SKM-1 (cell line): ENCODE results near the gene SS18L1.

Experiments used
- DNase-seq: peaks from one replicate; lab custom pipeline; 2025; ENCODE audit not compliant: unreplicated experiment; lab: John Stamatoyannopoulos, UW

The SS18L1 gene

GRCh38 chr20:62151835-62152364 is 8.3 kb downstream of the SS18L1 start:
- DNase-seq = no peak

GRCh38 chr20:62155428-62156253 is 12.1 kb downstream of the SS18L1 start:
- no peak for DNase-seq

- DNase-seq = no peak
Measured at GRCh38 chr20:62156254-62156556, 12.6 kb downstream of the SS18L1 start.

DNA sequence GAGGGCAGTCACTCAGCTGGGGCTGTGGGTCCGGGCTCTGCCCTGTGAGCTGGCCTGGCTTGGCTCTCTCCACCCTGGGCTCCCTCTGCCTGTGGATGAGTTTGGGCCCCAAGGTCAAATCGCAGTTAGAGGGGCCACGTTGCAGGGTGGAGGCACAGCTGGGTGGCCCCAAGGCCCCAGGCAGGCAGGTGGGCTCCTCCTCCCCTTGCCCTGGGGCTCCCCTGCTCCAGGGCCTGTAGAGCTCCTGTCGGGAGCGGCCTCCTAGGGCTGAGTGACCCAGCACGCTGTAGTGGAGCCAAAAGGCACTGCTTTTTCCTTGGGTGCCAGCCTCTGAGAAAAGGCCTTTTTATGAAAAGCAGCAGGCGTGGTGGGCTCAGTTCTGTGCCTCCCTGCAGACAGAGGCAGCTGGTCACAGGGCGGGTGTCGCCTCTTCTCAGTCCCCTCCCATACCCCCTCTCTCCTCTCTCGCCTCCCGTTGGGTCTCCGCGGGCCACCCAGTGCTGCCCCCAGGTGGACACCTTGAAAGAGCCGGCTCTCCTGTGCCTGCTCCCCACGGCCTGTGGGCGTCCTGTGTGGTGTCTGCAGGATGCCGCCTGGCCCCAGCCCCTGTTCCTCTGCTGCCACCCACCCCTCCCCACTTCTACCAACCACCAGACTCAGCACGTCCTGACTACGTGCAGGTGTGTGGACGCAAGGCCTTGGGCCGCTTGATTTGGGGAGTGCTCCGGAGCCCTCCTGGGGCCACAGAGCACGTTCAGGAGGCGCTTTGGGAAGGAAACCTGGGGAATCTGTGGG is 13.2 kb downstream of the SS18L1 start:
- DNase-seq = no peak

DNA sequence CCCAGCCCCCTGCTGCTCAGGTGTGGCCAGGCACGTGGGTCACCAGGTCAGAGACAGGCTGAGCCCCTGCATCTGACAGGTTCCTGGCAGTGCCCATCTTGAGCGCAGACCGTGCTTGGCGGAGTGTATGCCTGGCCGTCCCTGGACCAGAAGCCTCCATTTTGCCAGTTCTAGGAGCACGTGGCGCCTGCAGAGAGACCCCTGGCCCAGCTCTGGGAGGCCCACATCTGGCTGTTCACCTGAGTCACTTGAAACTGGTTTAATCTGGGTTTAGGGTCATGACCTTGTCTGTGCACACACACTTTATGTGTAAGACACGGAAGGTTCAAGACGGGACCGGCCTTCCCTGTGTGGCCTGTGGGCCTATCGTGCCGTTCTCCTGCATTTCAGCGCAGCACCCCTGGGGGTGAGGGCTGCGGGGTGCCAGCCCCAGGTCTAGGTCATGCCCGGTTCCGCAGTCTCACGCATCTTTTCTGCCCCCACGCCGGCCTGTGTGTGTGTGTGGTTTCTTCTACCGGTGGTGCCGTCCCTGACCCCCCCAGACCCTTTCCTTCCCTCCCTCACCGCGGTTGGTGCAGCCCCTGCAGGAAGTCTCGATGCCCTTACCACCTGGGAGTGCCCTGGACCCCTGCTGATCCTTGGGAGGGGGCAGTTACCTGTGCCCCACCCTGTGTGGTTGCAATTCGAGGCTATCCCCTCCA is 14.0 kb downstream of the SS18L1 start:
- DNase-seq = no peak

GRCh38 chr20:62158088-62158400 is 14.5 kb downstream of the SS18L1 start:
- no peak for DNase-seq

- no peak for DNase-seq
Measured at GRCh38 chr20:62158541-62158940, 15.0 kb downstream of the SS18L1 start.

- DNase-seq = no peak
Measured at GRCh38 chr20:62159052-62159451, 15.5 kb downstream of the SS18L1 start.

DNA sequence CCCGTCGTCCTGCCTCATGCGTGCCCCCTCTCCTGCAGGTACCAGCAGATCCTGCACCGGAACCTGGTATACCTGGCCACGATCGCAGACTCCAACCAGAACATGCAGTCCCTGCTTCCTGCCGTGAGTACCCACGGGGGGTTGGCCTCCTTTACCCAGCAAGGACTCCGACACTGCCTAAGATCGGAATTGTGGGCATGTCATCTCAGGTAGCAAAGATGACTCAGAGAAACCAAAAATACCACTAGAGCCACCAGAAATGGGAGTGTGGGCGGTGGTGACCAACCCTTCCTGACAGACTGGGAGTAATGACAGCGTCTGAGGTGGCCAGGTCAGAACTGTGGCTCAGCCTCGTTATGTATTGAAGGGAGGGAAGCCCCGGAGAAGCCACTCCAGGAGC is 16.3 kb downstream of the SS18L1 start:
- no peak for DNase-seq

- DNase-seq = no peak
Measured at GRCh38 chr20:62160253-62160652, 16.7 kb downstream of the SS18L1 start.

DNA sequence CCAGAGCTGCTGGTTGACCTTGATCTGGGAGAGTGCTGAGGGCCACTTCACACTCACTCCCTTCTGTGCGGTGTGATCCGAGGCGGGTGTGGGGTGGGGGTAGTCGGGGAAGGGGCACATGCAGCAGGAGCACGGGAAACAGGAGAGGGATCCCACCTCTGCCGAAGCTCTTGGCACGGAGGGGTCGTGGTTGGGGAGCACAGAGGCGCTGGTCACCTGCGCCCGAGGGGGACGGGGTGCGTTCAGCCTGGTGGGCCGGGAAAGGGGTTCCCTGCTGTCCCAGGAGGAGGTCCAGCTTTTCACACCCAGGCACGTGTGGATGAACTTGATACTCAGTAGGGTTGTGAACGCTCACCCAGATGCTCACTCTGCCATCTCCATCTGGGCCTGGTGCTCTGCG is 17.3 kb downstream of the SS18L1 start:
- DNase-seq = no peak

DNA sequence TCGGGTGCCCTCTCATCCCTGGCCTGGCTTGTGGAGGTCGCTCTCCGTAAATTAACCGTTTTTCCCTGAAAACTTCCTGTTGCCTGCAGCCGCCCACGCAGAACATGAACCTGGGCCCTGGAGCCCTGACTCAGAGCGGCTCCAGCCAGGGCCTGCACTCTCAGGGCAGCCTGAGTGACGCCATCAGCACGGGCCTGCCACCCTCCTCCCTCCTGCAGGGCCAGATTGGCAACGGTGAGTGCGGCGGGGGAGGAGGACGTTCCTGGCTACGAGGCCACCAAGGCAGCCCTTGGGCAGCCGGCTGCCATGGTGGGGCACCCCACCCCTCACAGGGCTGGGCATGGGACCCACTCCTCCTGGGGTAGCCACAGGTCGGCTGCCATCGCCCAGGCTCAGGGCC is 17.8 kb downstream of the SS18L1 start:
- no peak for DNase-seq

DNA sequence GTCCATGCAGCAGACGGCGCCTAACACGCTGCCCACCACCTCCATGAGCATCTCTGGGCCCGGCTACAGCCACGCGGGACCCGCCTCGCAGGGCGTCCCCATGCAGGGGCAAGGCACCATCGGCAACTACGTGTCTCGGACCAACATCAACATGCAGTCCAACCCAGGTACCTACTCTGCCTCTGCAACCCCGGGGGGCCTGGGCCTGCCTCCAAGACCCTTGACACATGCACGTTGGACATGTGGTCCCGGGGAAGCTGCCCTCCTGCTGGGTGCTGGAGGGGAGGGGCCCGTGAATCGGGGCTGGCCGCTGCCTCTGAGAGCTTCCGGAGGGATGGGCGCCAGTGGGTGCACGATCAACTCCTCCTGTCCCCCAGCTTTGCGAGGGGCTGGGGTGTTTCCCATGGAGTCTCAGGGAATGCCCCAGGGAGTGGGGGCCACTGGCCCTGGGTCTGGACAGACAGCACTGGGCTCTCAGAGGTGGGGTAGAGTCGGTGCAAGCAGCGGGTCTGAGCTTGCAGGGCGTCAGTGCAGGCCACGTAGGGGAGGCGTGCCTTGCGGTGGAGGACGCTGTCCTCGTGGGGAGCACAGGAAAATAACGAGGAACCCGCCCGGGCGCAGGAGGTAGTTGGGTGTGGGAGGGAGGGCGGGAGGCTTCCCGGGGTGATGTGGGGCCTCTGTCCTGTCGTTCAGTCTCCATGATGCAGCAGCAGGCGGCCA is 19.4 kb downstream of the SS18L1 start:
- no peak for DNase-seq

DNA sequence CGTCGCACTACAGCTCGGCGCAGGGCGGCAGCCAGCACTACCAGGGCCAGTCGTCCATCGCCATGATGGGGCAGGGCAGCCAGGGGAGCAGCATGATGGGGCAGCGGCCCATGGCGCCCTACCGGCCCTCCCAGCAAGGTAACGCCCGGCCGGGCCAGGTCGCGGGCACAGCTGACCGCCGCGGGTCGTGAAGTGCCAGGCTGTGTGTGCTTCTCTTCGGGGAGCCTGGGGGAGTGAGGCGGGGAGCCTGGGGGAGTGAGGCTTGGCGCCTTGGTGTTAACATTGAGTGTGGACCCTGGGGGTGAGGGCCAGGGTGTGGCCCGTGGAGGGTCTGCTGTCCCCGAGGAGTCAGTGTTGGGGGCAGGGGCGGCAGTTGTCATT is 19.9 kb downstream of the SS18L1 start:
- no peak for DNase-seq

DNA sequence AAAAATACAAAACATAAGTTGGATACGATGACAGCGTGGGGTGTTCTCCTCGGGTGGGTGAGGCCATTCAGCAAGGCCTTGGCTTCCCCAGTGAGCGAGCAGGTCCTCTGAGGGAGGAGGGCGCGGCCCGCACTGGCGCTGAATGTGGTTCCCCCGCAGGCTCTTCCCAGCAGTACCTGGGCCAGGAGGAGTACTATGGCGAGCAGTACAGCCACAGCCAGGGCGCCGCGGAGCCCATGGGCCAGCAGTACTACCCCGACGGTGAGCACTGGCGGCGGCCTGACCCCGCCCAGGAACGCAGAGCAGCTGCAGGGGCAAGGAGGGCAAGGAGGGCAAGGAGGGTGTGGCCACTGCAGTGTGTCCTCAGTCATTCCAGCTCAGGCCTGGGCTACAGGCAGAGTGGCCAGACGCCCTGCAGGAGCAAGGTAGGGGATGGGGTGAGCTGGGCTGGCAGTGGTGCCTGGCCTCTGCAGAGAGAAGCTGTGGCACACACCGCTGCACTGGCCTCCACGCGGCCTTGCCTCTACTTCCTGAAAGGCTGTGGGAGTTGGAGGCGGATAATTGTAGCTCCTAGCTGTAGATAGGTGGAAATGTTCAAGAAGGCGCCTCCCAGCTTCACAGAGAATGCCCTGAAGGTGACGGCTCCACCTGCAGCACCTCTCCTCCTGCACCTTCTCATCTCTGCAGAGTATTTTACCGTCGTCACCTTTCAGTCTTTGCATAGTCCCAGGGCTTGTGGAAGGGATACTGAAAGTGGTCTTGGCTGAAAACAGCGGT is 20.6 kb downstream of the SS18L1 start:
- no peak for DNase-seq

DNA sequence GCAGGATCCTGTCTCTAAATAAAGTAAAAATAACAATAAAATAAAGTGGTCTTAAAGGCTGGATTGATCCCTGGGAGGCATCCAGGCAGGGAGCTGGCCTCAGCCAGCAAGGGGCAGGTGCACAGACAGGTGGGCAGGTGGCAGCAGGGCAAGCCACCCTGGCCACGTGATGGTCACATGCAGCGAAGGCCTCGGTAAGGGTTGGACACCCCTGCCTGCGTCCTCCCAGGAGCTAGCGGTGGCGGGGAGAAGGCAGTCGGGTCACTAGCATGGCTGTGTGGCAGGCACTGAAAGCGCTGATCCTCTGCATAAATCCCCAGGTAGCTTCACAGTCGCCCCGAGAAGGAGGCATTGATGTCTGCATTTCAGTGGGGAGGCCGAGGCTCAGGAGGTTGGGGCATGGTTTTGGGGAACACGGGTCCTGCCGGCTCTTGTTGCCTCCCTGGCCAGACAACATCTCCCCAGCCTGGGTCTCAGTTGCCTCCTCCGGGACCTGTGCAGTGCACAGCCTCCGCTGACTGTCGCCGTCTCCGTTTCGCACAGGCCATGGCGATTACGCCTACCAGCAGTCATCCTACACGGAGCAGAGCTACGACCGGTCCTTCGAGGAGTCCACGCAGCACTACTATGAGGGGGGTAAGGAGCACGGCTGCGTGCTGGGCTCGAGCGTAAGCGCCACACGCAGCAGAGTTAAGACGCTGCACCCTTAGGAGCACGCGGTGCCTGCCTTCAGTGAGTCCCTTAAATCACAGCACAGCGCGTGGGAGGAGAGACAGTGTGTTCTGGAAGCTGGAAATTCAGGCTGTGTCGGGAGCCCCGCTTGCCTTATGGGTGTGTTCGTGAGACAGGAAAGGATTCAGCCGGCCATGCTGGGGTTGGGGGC is 21.6 kb downstream of the SS18L1 start:
- no peak for DNase-seq

GRCh38 chr20:62165762-62166399 is 22.3 kb downstream of the SS18L1 start:
- DNase-seq = no peak

DNA sequence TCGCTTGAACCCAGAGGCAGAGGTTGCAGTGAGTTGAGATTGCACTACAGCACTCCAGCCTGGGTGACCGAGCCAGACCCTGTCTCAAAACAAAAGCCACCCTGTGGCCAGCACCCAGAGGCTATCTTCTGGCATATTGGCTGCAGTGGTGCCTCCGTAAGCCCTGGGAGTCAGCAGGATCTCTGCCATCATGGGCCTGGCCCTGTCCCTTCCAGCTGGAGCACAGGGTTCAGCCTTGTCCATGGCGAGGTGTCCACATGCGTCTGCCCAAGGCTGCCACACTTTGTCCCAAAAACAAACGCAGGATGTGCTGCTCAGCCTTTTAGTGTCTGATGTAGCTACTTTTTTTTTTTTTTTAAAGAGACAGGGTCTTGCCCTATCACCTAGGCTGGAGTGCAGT is 23.9 kb downstream of the SS18L1 start:
- no peak for DNase-seq

DNA sequence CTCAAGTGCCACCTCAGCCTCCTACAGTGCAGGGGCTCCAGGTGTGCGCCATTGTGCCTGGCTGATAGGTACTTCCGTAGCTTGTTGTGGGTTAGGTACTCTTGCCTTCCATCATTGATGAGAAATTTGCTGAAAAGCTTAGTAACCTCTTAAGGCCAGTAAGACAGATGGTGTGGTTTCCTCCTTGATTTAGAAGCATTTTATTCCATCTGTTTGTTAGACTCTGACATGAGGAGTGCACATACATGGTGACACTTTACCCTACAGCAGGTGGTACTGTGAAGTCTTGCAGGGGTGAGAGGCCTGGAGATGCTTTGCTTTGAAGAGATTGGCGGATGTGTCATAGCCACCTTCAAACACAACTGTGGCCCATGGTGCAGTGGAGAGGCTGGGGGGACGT is 24.5 kb downstream of the SS18L1 start:
- DNase-seq = no peak
